Panc1 (cell line): ENCODE data around the gene OLFML2A. TPM values are rescaled to one million over a fixed set of nuclear protein-coding genes. Genes with fewer than 3 reads are reported as not detected.

Source experiments
- ATAC-seq: fragments of 200-7000 bp; cut with Tn5 transposase; 2 replicates; pipeline ENCODE4 v1.9.1; 2020; ENCODE audit warnings: mild to moderate bottlenecking, moderate library complexity
- Bru-seq: library from RNA; stranded (reverse); fragments of 400-500 nt; gene quantifications from one replicate; lab custom pipeline; 2021; lab: Mats Ljungman, UMichigan
- BruChase-seq, 2 experiments: library from RNA; stranded (reverse); fragments of 400-500 nt; gene quantifications; one replicate each; lab custom pipeline; 2021; lab: Mats Ljungman, UMichigan
- BruUV-seq: library from RNA; stranded (reverse); fragments of 400-500 nt; replicated peaks from 2 replicates; lab custom pipeline; 2021; lab: Mats Ljungman, UMichigan
- CTCF ChIA-PET: fragments of 300-600 bp; sonication (Branson Sonifier 250); formaldehyde crosslinking; loops from one replicate; lab custom pipeline; 2022; ENCODE audit warnings: antibody characterized with exemption; lab: Charles Lee
- POLR2A ChIA-PET: fragments of 300-600 bp; sonication (Branson Sonifier 250); formaldehyde crosslinking; loops from one replicate; lab custom pipeline; 2022; ENCODE audit warnings: antibody characterized with exemption; lab: Charles Lee
- DNase-seq: peaks from one replicate; pipeline ENCODE4 v3.0.0-alpha.2; 2010; ENCODE audit warnings: low read depth, low spot score
- H3K27ac ChIP-seq: 2 replicates; pipeline ENCODE4 v1.5.1; 2011; ENCODE audit warnings: mild to moderate bottlenecking, low read length, inconsistent platforms
- H3K27me3 ChIP-seq: fragments of 200-500 bp; sonication (Bioruptor generic); 2 replicates; pipeline ENCODE4 v1.6.0; 2014; ENCODE audit warnings: low read length, inconsistent platforms; ENCODE audit not compliant: control insufficient read depth, insufficient read depth
- H3K36me3 ChIP-seq: fragments of 200-500 bp; sonication (Bioruptor generic); 2 replicates; pipeline ENCODE4 v1.5.1; 2014; ENCODE audit warnings: inconsistent platforms, mild to moderate bottlenecking, low read length, moderate library complexity; ENCODE audit not compliant: control insufficient read depth, insufficient read depth
- H3K4me1 ChIP-seq: 2 replicates; pipeline ENCODE4 v1.5.1; 2011; ENCODE audit warnings: inconsistent platforms, mild to moderate bottlenecking, low read length, moderate library complexity; ENCODE audit not compliant: control insufficient read depth, insufficient read depth
- H3K4me3 ChIP-seq, 2 experiments: 2 replicates each; pipeline ENCODE4 v1.5.1; 2011 to 2012; ENCODE audit warnings: low read depth in 2 of 2, low read length in 2 of 2, mild to moderate bottlenecking in 2 of 2, inconsistent platforms in 1 of 2, moderate library complexity in 1 of 2
- H3K9me3 ChIP-seq: fragments of 200-500 bp; sonication (Bioruptor generic); 2 replicates; pipeline ENCODE4 v1.5.1; 2014; ENCODE audit warnings: low read depth, mild to moderate bottlenecking, inconsistent platforms, low read length, moderate library complexity; ENCODE audit not compliant: control insufficient read depth, insufficient read depth
- CTCF ChIP-seq: fragments of 450-650 bp; IDR thresholded peaks from 2 replicates; pipeline ENCODE4 v1.5.1; 2017; ENCODE audit warnings: mild to moderate bottlenecking
- POLR2AphosphoS5 ChIP-seq: IDR thresholded peaks from 2 replicates; pipeline ENCODE4 v1.6.1; 2012; ENCODE audit warnings: mild to moderate bottlenecking, low read depth, low read length, moderate library complexity
- REST ChIP-seq, 2 experiments: IDR thresholded peaks; 2 replicates each; pipeline ENCODE4 v1.6.1; 2011 to 2012; ENCODE audit warnings: low read depth in 2 of 2, control low read depth in 1 of 2, low read length in 1 of 2, mild to moderate bottlenecking in 1 of 2, moderate library complexity in 1 of 2; ENCODE audit not compliant: insufficient read depth in 1 of 2
- SIN3A ChIP-seq: IDR thresholded peaks from 2 replicates; pipeline ENCODE4 v1.6.1; 2012; ENCODE audit warnings: low read depth, mild to moderate bottlenecking, low read length, moderate library complexity, borderline replicate concordance; ENCODE audit not compliant: insufficient read depth
- TCF7L2 ChIP-seq: IDR thresholded peaks from 2 replicates; pipeline ENCODE4 v1.6.1; 2011; ENCODE audit warnings: mild to moderate bottlenecking, low read depth, low read length, inconsistent platforms
- in situ Hi-C: cut with HindIII; loops from 2 replicates; pipeline ENCODE4 v1.10.0; 2016; ENCODE audit warnings: low sequenced_read_pairs, low pct_unique_long_range_greater_than_20kb
- intact Hi-C: fragments of 100-400 bp; cut with micrococcal nuclease; formaldehyde crosslinking; loops from one replicate; pipeline ENCODE4 v1.10.0; 2022; ENCODE audit not compliant: unreplicated experiment
- long read RNA-seq: library from polyadenylated mRNA; unstranded; transcript quantifications from one replicate; pipeline ENCODE4 v2.0.0, GENCODE V29; 2021; ENCODE audit not compliant: unreplicated experiment
- polyA plus RNA-seq: library from polyadenylated mRNA; unstranded; fragments of >200 nt; gene quantifications from one replicate; pipeline ENCODE4 v1.2.1, GENCODE V29; 2012; ENCODE audit warnings: missing spikeins; ENCODE audit not compliant: insufficient read length
- total RNA-seq: library from RNA; stranded (reverse); gene quantifications from one replicate; pipeline ENCODE4 v1.2.1, GENCODE V29; 2021; ENCODE audit not compliant: unreplicated experiment

Gene OLFML2A
- total RNA-seq (44.5 TPM), Bru-seq, nascent RNA (percentile 50 among the genes with signal in this experiment), BruChase-seq, experiment 1, labeled RNA remaining after a 2-hour chase (percentile 56 among the genes with signal in this experiment), BruChase-seq, experiment 2, labeled RNA remaining after a 6-hour chase (percentile 72 among the genes with signal in this experiment)
- 34.5 TPM for polyA plus RNA-seq
- long read RNA-seq, partial matches to known transcripts: 0 of 40 reads
- long read RNA-seq, other reads (novel, unspliced or antisense): 40 of 40 reads

GRCh38 chr9:124776954-124777648, at the start of gene OLFML2A:
TSS of gene OLFML2A (plus strand) at chr9:124777133. CDS start at chr9:124777271, 138 bp downstream.
- BruUV-seq: no TSS peak
- H3K4me3 ChIP-seq: peak within 1 kb of the TSS; percentile 60 to 63
- no peaks in the 10 kb centered on the region for H3K36me3 ChIP-seq
- H3K27ac ChIP-seq: peak within 1 kb of the TSS; percentile 68
- TF ChIP-seq REST (IDR thresholded peaks at IDR 0.05; ENCODE audit: insufficient read depth in 1 of 2, low read depth in 2 of 2, low read length in 1 of 2) (no peak), SIN3A (no peak), CTCF (peak; percentile 74; the same call in 1 of the 2 replicates)
- in situ Hi-C loops: no loop called here
- H3K27me3 ChIP-seq: no peaks in the 10 kb centered on the region
- peak; percentile 57 for ATAC-seq
- H3K4me1 ChIP-seq: peaks cover 30% of the 10 kb centered on the region
- intact Hi-C loops: no loop called here
- POLR2A ChIA-PET: interaction anchor here (0.6 to 0.8 kb wide), 2 partner anchors 63 to 85 kb away, joined by 3 to 5 read pairs; no protein-coding TSS in a partner anchor
- DNase-seq: no peak
- no peaks in the 10 kb centered on the region for H3K9me3 ChIP-seq
- CTCF ChIA-PET: interaction anchor here (0.5 to 7.6 kb wide), 6 partner anchors 8 to 495 kb away, joined by 3 to 134 read pairs (median 6); partner anchors contain the start of gene WDR38

- Histone ChIP-seq H3K9me3 (no peaks in the 10 kb centered on the region), H3K4me1 (peaks cover 25% of the 10 kb centered on the region), H3K36me3 (peaks cover 2% of the 10 kb centered on the region; the same call in 1 of the 2 replicates), H3K27ac (no peak overlapping the region), H3K4me3 (no peak overlapping the region), H3K27me3 (no peaks in the 10 kb centered on the region)
- POLR2A ChIA-PET: interaction anchor here (0.7 kb wide), 1 partner anchor 34 kb away, joined by 12 read pairs; no protein-coding TSS in a partner anchor
- no TSS peak for BruUV-seq
- DNase-seq (no peak), ATAC-seq (no peak)
- CTCF ChIA-PET: no interaction called here
- in situ Hi-C loops: no loop called here
- TF ChIP-seq TCF7L2 (no peak), CTCF (no peak), REST (IDR thresholded peaks at IDR 0.05; ENCODE audit: insufficient read depth in 1 of 2, low read depth in 2 of 2, low read length in 1 of 2) (no peak), POLR2AphosphoS5 (no peak), SIN3A (no peak)
- intact Hi-C loops: no loop called here
Observed at GRCh38 chr9:124730772-124731171, 46.2 kb upstream of the OLFML2A start.
